NCI-H345 treated with DMSO at 0.1 percent for 48 hours (cell line): ENCODE results near the gene CUL2.
"Not testable (repeated sequence)": the region's sequence is repeated elsewhere in the genome, so short reads cannot be mapped to it uniquely, and the experiment has no call there.

ENCODE experiments used
- DNase-seq: peaks from one replicate; lab custom pipeline; 2025; ENCODE audit not compliant: unreplicated experiment; lab: John Stamatoyannopoulos, UW

The CUL2 gene

DNA sequence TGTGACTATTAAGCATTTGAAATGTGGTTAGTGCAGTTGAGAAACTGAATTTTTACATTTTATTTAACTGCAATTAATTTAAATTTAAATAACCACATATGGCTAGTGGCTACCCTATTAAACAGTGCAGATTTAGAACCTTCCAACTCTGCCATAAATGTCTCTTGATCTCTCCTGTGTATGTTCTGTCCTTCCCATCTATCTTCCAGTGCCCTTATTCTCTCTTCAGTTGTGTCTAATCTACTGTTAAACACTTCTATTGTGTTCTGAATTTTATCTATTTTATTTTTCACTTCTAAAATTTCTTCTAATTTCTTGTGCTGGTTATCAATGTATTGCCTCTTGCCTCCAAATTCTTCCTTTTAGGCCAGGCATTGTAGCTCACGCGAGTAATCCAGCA, 105.0 kb downstream of the CUL2 start:
- DNase-seq: no peak

DNA sequence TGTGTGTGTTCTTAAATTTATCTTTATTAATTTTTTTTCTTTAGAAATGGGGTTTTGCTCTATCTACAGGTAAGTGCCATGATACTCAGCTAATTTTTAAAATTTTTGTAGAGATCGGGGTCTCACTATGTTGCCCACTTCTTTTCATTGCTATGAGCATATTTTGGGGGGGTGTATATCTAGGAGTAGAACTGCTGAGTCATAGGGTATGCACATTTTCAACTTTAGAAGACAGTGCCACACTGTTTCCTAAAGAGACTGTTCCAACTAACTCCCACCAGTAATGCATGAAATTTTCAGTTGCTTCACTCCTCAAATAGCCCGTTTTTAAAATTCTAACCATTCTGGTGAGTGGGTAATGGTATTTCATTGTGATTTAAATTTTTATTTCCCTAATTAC, 108.3 kb downstream of the CUL2 start:
- DNase-seq: no peak

DNA sequence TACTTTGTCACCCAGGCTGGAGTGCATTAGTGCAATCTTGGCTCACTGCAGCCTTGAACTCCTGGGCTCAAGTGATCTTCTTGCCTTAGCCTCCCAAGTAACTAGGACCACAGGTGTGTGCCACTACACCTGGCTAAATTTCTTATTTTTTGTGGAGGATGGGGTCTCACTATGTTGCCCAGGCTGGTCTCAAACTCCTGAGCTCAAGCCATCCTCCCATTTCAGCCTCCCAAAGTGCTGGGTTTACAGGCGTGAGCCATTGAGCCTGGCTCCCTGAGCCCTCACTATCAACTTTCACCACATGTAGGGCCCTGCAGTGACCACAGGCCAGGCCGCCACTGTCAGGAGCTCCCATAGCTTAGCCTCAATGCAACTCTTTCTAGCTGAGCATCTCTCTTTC, 110.2 kb downstream of the CUL2 start:
- no peak for DNase-seq

DNA sequence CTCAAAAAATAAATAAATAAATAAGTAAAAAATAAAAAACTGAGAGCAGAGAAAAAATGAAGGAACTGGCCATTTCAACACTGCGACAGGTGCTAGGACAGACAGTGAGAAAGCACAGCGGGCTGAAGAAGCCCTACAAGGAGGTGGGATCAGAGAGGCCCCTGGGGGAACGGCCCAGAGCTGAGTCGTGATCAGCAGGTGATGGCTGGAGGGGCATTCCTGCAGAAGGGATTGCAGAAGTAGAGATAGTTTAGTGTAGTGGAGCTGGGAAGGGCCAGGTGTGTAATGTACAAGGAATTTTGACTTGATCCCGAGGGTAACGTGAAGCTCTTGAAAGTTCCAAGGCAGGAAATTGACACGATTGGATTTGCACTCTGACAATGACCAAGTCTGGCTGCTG, 112.1 kb downstream of the CUL2 start:
- DNase-seq: no peak

DNA sequence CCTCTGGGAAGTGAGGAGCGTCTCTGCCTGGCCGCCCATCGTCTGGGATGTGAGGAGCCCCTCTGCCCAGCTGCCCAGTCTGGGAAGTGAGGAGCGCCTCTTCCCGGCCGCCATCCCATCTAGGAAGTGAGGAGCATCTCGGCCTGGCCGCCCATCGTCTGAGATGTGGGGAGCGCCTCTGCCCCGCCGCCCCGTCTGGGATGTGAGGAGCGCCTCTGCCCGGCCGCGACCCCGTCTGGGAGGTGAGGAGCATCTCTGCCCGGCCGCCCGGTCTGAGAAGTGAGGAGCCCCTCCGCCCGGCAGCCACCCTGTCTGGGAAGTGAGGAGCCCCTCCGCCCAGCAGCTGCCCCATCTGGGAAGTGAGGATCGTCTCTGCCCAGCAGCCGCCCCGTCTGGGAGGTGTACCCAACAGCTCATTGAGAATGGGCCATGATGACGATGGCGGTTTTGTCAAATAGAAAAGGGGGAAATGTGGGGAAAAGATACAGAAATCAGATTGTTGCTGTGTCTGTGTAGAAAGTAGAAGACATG, 113.7 kb downstream of the CUL2 start:
- not testable (repeated sequence) for DNase-seq

DNA sequence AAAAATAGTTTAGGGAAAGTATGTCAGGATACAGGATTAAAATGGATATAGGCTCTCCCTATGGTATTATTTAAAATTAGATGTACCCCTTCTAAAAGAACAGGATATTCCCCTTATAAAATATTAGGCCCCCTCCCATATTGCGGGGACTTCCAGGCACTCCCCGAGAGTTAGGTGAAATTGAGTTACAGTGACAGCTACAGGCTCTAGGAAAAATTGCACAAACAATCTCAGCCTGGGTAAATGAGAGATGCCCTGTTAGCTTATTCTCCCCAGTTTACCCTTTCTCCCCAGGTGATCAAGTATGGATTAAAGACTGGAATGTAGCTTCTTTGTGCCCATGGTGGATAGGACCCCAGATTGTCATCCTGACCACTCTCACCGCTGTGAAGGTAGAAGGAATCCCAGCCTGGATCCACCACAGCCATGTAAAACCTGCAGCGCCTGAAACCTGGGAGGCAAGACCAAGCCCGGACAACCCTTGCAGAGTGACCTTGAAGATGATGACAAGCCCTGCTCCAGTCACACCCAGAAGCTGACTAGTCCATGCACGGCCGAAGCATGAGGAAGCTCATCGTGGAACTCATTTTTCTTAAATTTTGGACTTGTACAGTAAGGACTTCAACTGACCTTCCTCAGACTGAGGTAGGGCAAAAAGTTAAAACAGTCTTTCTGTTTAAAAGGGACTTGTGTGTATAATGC, 115.6 kb downstream of the CUL2 start:
- DNase-seq: not testable (repeated sequence)

DNA sequence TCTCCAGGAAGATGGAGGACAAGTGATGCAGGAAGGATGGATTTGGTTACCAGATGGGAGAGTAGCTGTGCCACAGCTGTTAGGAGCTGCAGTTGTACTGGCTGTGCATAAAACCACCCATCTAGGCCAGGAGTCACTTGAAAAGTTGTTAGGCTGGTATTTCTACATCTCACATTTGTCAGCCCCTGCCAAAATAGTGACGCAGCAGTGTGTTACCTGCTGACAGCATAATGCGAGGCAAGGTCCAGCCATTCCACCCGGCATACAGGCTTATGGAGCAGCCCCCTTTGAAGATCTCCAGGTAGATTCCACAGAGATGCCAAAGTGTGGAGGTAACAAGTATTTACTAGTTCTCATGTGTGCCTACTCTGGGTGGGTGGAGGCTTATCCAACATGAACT, 116.4 kb downstream of the CUL2 start:
- DNase-seq: not testable (repeated sequence)

DNA sequence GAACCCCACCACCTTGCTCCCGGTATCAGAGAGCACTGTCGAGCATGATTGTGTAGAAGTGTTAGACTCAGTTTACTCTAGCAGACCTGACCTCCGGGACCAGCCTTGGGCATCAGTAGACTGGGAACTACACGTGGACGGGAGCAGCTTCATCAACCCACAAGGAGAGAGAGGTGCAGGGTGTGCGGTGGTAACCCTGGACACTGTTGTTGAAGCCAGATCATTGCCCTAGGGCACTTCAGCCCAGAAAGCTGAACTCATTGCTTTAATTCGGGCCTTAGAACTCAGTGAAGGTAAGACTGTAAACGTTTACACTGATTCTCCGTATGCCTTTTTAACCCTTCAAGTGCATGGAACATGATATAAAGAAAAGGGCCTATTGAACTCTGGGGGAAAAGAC, 117.0 kb downstream of the CUL2 start:
- not testable (repeated sequence) for DNase-seq

DNA sequence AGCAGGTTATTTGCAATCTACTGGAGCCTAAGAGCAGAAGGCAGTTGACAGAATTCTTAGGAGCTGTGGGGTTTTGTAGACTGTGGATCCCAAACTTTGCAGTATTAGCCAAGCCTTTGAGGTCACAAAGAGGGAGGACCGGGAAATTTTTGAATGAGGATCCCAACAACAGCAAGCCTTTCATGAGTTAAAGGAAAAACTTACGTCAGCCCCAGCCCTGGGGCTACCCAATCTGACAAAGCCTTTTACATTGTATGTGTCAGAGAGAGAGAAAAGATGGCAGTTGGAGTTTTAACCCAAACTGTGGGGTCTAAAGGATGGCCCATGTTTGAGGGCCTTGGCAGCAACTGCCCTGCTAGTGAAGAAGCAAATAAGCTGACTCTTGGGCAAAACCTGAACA, 117.5 kb downstream of the CUL2 start:
- DNase-seq: not testable (repeated sequence)

DNA sequence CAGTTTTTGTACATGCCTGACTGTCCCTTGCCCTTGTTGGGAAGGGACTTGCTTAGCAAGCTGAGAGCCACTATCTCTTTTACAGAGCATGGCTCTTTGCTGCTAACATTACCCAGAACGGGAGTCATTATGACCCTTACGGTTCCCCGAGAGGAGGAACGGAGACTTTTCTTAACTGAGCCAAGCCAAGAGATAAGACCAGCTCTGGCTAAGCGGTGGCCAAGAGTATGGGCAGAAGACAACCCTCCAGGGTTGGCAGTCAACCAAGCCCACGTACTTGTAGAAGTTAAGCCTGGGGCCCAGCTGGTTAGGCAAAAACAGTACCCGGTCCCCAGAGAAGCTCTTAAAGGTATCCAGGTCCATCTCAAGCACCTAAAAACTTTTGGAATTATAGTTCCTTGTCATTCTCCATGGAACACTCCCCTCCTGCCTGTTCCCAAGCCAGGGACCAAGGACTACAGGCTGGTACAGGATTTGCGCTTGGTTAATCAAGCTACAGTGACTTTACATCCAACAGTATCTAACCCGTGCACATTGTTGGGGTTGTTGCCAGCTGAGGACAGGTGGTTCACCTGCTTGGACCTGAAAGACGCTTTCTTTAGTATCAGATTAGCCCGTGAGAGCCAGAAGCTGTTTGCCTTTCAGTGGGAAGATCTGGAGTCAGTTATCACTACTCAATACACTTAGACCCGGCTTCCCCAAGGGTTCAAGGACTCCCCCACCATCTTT, 118.4 kb downstream of the CUL2 start:
- DNase-seq: not testable (repeated sequence)

DNA sequence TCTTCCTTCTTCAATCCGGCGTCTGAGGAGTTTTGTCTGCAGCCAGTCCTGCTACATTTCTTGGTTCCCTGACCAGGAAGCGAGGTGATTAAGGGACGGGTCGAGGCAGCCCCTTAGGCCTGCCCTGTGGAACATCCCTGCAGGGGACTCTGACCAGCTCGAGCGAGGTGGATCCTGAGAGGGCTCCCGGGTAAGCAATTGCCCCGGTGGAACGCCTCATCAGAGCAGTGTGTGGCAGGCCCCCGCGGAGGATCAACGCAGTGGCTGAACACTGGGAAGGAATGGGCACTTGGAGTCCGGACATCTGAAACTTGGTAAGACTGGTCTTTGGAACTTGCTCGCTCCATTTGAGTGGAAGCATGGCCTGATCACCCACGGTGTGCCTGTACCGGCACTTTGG, 121.0 kb downstream of the CUL2 start:
- DNase-seq: no peak

DNA sequence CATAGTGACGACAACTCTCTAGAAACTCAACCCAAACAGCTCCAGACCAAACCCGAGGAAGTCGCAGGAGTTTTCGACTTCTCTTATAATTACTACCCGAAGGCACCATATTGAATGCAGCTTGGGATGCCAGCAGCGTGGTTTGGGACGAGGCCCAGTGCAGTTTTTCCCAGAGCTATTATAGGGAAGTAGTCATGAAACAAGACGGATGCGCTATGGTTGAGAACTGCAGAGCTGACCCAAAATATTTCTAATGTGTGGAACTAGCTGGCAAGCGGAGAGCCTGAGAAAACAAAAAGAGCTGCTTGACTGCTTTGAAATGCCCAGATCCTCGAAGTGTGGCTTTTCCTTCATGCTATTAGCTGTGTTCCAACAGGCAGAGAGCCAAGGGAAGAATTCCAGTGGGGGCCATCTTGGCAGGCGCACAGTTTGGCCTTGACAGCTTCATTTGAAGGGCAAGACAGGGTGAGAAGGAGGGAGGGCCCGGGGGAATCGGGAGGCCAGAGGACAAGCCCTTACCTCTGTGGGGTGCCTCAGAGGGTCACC, 122.7 kb downstream of the CUL2 start:
- no peak for DNase-seq

DNA sequence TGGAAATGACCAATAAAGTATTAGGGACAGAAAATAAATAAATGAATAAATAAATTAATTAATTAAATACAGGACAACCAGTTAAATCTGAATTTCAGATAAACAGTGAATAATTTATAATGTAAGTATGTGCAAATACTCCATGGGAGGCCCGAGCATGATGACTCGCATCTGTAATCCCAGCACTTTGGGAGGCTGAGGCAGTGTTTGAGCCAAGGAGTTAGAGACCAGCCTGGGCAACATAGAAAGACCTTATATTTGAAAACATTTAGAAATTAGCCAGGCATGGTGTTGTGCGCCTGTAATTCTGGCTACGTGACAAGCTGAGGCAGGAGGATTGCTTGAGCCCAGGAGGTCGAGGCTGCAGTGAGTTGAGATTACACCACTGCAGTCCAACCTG, 123.7 kb downstream of the CUL2 start:
- no peak for DNase-seq

DNA sequence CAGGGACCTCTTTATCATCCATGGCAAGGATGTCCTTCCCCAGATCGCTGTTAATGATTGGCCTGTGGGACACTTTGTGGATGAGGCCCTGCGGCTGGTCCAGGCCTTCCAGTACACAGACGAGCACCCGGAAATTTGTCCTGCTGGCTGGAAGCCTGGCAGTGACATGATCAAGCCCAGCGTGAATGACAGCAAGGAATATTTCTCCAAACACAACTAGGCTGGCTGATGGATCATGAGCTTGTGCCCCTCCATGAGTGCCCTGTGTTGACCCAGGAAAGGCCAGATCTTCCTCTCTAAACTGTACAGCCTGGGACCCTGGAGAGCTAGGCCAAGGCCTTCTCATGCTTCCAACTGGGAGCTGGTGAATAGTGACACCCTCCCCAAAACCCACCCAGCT, 124.1 kb downstream of the CUL2 start:
- DNase-seq: no peak

DNA sequence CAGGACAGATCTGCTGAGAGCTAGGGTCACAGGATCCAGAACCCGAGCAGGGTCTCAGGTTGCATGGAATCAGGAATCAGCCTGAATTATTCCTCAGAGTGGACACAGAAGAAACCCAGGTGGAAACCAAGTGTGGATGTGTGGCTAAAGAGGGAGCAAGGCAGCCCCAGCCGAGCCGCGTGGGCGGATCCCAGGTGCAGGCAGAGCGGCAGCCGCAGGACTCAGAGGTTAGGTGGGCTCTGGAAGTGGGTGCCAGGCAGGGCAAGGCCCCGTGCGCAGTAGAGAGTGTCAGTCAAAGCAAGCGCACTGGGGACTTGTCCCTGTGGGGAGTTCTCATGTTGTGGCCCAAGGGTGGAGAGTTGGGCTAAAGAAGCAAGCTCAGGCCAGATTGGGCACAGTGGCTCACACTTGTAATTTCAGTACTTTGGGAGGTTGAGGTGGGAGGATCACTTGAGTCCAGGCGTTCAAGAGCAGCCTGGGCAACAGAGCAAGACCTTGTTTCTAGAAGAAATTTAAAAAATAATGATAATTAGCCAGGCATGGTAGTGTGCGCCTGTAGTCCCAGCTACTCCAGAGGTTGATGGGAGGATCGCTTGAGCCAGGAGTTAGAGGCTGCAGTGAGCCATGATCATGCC, 125.9 kb downstream of the CUL2 start:
- DNase-seq: no peak

DNA sequence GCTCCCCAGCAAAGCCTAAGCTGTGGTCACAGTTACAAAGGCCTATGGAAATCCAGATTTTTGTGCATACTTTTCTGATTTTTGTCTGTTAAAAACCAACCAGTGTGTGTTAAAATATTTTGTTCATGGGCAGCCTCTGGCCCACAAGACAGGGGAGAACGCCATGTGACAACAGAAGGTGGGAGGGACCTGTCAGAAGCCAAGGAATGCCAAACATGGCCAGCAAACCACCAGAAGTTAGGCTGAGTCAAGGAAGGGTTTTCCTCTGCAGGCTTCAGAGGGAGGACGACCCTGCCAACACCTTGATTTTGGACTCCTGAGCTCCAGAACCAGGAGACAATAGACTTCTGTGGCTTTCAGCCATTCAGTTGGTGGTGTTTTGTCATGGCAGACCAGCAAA, 127.3 kb downstream of the CUL2 start:
- no peak for DNase-seq

DNA sequence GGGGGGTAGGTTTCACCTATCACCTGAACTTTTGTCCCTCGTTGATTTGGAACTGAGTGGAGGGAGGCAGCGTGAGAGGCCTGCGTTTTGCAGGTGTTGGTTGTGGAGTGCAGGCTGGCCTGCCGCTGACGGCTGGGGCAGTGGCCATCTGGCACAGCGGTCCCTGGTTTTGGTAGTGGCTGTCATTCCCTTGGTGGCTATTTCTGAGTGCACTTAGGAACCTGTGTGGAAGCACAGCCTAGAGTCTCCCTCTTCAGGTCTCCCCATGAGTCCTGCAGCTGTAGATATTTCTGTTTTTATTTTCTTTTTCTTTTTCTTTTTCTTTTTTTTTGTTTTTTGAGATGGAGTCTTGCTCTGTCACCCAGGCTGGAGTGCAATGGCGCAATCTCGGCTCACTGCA, 129.2 kb downstream of the CUL2 start:
- DNase-seq: no peak

DNA sequence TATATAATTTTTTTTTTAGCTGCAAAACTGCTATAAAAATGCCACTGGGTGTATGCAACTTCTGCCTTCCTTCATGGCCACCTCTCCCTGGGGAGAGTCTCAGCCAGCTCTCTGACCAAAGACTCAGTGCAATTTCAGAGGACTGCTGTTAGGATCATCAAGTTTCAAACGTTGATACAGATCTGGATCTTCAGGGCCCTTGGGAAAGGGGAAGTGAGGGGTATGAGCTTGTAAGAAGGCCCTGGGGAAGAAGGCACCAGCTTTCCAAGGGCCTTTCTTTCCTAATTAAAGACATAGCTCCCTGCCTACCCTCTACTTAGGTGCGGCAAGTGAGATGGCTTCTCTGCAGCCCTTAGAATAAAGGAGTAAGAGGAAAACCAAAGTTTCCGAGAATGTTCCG, 130.4 kb downstream of the CUL2 start:
- no peak for DNase-seq

DNA sequence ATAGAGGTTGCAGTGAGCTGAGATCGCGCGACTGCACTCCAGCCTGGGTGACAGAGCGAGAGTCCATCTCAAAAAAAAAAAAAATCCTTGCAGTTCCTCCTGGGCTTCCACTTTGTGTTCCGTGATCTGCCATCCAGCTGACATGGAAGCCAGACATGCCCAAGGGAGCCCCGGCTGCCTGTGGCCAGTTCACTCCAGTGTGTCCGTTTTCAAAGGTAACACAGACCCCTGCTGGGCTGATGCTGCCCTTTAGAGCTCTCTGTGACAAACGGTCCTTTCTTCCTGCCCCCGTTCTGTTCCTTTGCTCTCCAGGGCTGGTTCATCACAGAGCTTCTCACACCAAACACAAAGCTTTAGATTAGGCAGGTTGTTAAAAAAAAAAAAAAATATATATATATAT, 130.8 kb downstream of the CUL2 start:
- DNase-seq: no peak
